Astrocyte (in vitro differentiated cells and primary cell): Measurements from ENCODE around the gene ZIC4. TPM values are rescaled to one million over a fixed set of nuclear protein-coding genes. Genes with fewer than 3 reads are reported as not detected.

Experiments used
- DNase-seq: peaks from one replicate; pipeline ENCODE4 v3.0.0-alpha.2; 2010; ENCODE audit warnings: low read depth
- FAIRE-seq: peaks from 2 replicates; lab custom pipeline; 2011; peaks lifted over from hg19 to GRCh38; lab: Jason Lieb, UNC
- H2AFZ ChIP-seq: 2 replicates; pipeline ENCODE4 v1.6.0; 2012; ENCODE audit warnings: low read depth, low read length, inconsistent platforms
- H3K27ac ChIP-seq: 2 replicates; pipeline ENCODE4 v1.5.1; 2011; ENCODE audit warnings: low read depth, low read length, inconsistent platforms
- H3K27me3 ChIP-seq: 2 replicates; pipeline ENCODE4 v1.6.0; 2011; ENCODE audit warnings: low read length, inconsistent platforms; ENCODE audit not compliant: insufficient read depth
- H3K36me3 ChIP-seq: 2 replicates; pipeline ENCODE4 v1.5.1; 2011; ENCODE audit warnings: low read length, inconsistent platforms; ENCODE audit not compliant: insufficient read depth
- H3K4me1 ChIP-seq: 2 replicates; pipeline ENCODE4 v1.5.1; 2011; ENCODE audit warnings: low read length, inconsistent platforms; ENCODE audit not compliant: insufficient read depth
- H3K4me2 ChIP-seq: 2 replicates; pipeline ENCODE4 v1.6.0; 2012; ENCODE audit warnings: low read length, inconsistent platforms
- H3K4me3 ChIP-seq: 2 replicates; pipeline ENCODE4 v1.5.1; 2011; ENCODE audit warnings: low read depth, mild to moderate bottlenecking, low read length, inconsistent platforms; ENCODE audit not compliant: insufficient read depth
- H3K79me2 ChIP-seq: 2 replicates; pipeline ENCODE4 v1.6.0; 2012; ENCODE audit warnings: mild to moderate bottlenecking, low read length, inconsistent platforms; ENCODE audit not compliant: insufficient read depth
- H3K9ac ChIP-seq: 2 replicates; pipeline ENCODE4 v1.6.0; 2012; ENCODE audit warnings: mild to moderate bottlenecking, low read length, inconsistent platforms
- H3K9me3 ChIP-seq: 2 replicates; pipeline ENCODE4 v1.5.1; 2012; ENCODE audit warnings: low read depth, mild to moderate bottlenecking, low read length, inconsistent platforms; ENCODE audit not compliant: insufficient read depth
- H4K20me1 ChIP-seq: 2 replicates; pipeline ENCODE4 v1.6.0; 2012; ENCODE audit warnings: low read length, inconsistent platforms; ENCODE audit not compliant: insufficient read depth
- H3K27ac Mint-ChIP-seq: one replicate; pipeline ENCODE4 v1.8.0; 2021; ENCODE audit warnings: mild to moderate bottlenecking, mixed read lengths; ENCODE audit not compliant: unreplicated experiment
- H3K27me3 Mint-ChIP-seq: one replicate; pipeline ENCODE4 v1.8.0; 2021; ENCODE audit warnings: low read depth, mixed read lengths; ENCODE audit not compliant: unreplicated experiment
- H3K36me3 Mint-ChIP-seq: one replicate; pipeline ENCODE4 v1.8.0; 2021; ENCODE audit warnings: low read depth, mixed read lengths; ENCODE audit not compliant: unreplicated experiment
- H3K4me1 Mint-ChIP-seq: one replicate; pipeline ENCODE4 v1.8.0; 2021; ENCODE audit warnings: low read depth, mixed read lengths; ENCODE audit not compliant: unreplicated experiment
- H3K4me3 Mint-ChIP-seq: one replicate; pipeline ENCODE4 v1.8.0; 2021; ENCODE audit warnings: mild to moderate bottlenecking, moderate library complexity, mixed read lengths; ENCODE audit not compliant: unreplicated experiment
- H3K9me3 Mint-ChIP-seq: one replicate; pipeline ENCODE4 v1.8.0; 2021; ENCODE audit warnings: mild to moderate bottlenecking, mixed read lengths; ENCODE audit not compliant: unreplicated experiment
- CTCF ChIP-seq: IDR thresholded peaks from 2 replicates; pipeline ENCODE4 v1.5.1; 2011; ENCODE audit warnings: low read depth, mild to moderate bottlenecking, inconsistent platforms, low read length, moderate library complexity; ENCODE audit not compliant: insufficient read depth
- EZH2 ChIP-seq: IDR thresholded peaks from 2 replicates; pipeline ENCODE4 v1.6.1; 2012; ENCODE audit warnings: mild to moderate bottlenecking, low read length, inconsistent platforms; ENCODE audit not compliant: insufficient read depth
- total RNA-seq: library from RNA; stranded (reverse); gene quantifications from 2 replicates; pipeline ENCODE4 v1.2.1, GENCODE V29; 2021

The ZIC4 gene
- total RNA-seq, 1 donor from 2014 or later: not detected

- Histone ChIP-seq H3K4me1 (no peaks in the 10 kb centered on the region), H3K27ac (no peak overlapping the region), H2AFZ (no peak overlapping the region), H3K4me2 (no peak overlapping the region), H3K36me3 (no peaks in the 10 kb centered on the region), H4K20me1 (no peaks in the 10 kb centered on the region), H3K27me3 (peaks cover 67% of the 10 kb centered on the region), H3K79me2 (no peaks in the 10 kb centered on the region), H3K4me3 (no peak overlapping the region), H3K9ac (no peak overlapping the region), H3K9me3 (no peaks in the 10 kb centered on the region)
- H3K9me3 Mint-ChIP-seq: peaks cover 8% of the 10 kb centered on the region
- FAIRE-seq (no peak), DNase-seq (no peak)
- H3K4me3 Mint-ChIP-seq: no peak overlapping the region
- H3K36me3 Mint-ChIP-seq: no peaks in the 10 kb centered on the region
- H3K27me3 Mint-ChIP-seq: peaks cover 90% of the 10 kb centered on the region
- TF ChIP-seq EZH2 (no peak), CTCF (no peak)
- H3K27ac Mint-ChIP-seq: no peak overlapping the region
- no peaks in the 10 kb centered on the region for H3K4me1 Mint-ChIP-seq
Observed at GRCh38 chr3:147365196-147366115, 40.9 kb downstream of the ZIC4 start.

- peaks cover 91% of the 10 kb centered on the region for H3K27me3 Mint-ChIP-seq
- TF ChIP-seq EZH2 (no peak), CTCF (no peak)
Observed at GRCh38 chr3:147364771-147365170, 41.6 kb downstream of the ZIC4 start.

More at GRCh38 chr3:147364771-147365170, 41.6 kb downstream of the ZIC4 start:
- H3K4me1 Mint-ChIP-seq: no peaks in the 10 kb centered on the region
- Histone ChIP-seq H3K4me3 (no peak overlapping the region), H3K9ac (no peak overlapping the region), H3K79me2 (no peaks in the 10 kb centered on the region), H2AFZ (no peak overlapping the region), H4K20me1 (no peaks in the 10 kb centered on the region), H3K4me1 (no peaks in the 10 kb centered on the region), H3K9me3 (no peaks in the 10 kb centered on the region), H3K36me3 (no peaks in the 10 kb centered on the region), H3K4me2 (no peak overlapping the region), H3K27ac (no peak overlapping the region), H3K27me3 (peaks cover 67% of the 10 kb centered on the region)
- DNase-seq (no peak), FAIRE-seq (no peak)
- peaks cover 8% of the 10 kb centered on the region for H3K9me3 Mint-ChIP-seq
- H3K4me3 Mint-ChIP-seq: no peak overlapping the region
- no peaks in the 10 kb centered on the region for H3K36me3 Mint-ChIP-seq
- H3K27ac Mint-ChIP-seq: no peak overlapping the region
